Loucy (cell line): ENCODE measurements around the gene ATRIP.
A peak's percentile ranks its signal among the peaks of the same experiment; 100 is the strongest.
"Not testable (repeated sequence)": the region's sequence is repeated elsewhere in the genome, so short reads cannot be mapped to it uniquely, and the experiment has no call there.

Source experiments
- H2AFZ ChIP-seq: fragments of 200-600 bp; sonication (generic); 2 replicates; pipeline ENCODE4 v1.6.0; 2016; ENCODE audit warnings: antibody characterized with exemption, mild to moderate bottlenecking, low read length, moderate library complexity
- H3F3A ChIP-seq: fragments of 200-600 bp; 2 replicates; pipeline ENCODE4 v1.6.0; 2016; ENCODE audit warnings: antibody characterized with exemption, low read depth, mild to moderate bottlenecking
- H3K27me3 ChIP-seq: fragments of 200-600 bp; sonication (generic); 2 replicates; pipeline ENCODE4 v1.6.1; 2014; ENCODE audit warnings: low read length, mild to moderate bottlenecking; ENCODE audit not compliant: insufficient read depth, poor library complexity, severe bottlenecking
- H3K36me3 ChIP-seq: fragments of 200-600 bp; sonication (generic); 2 replicates; pipeline ENCODE4 v1.6.1; 2016; ENCODE audit warnings: low read length; ENCODE audit not compliant: insufficient read depth
- H3K4me1 ChIP-seq: fragments of 200-600 bp; sonication (generic); 2 replicates; pipeline ENCODE4 v1.5.1; 2014; ENCODE audit warnings: low read length, mild to moderate bottlenecking; ENCODE audit not compliant: insufficient read depth, poor library complexity, severe bottlenecking
- H3K4me2 ChIP-seq: fragments of 200-600 bp; sonication (generic); 2 replicates; pipeline ENCODE4 v1.6.0; 2014; ENCODE audit warnings: antibody characterized with exemption, low read length, low read depth, mild to moderate bottlenecking; ENCODE audit not compliant: poor library complexity, severe bottlenecking
- H3K4me3 ChIP-seq: fragments of 200-600 bp; sonication (generic); 2 replicates; pipeline ENCODE4 v1.5.1; 2014; ENCODE audit warnings: low read length, mild to moderate bottlenecking, mixed read lengths; ENCODE audit not compliant: poor library complexity, severe bottlenecking
- H3K79me2 ChIP-seq: fragments of 200-600 bp; sonication (generic); 2 replicates; pipeline ENCODE4 v1.6.1; 2014; ENCODE audit warnings: low read length; ENCODE audit not compliant: insufficient read depth
- H3K9ac ChIP-seq: fragments of 200-600 bp; sonication (generic); 2 replicates; pipeline ENCODE4 v1.6.0; 2014; ENCODE audit warnings: mild to moderate bottlenecking, low read depth, low read length, moderate library complexity; ENCODE audit not compliant: poor library complexity, severe bottlenecking
- H3K9me2 ChIP-seq: fragments of 200-600 bp; sonication (generic); replicated peaks from 2 replicates; pipeline ENCODE4 v1.6.1; 2016; ENCODE audit warnings: low read depth, low read length, mixed read lengths
- H3K9me3 ChIP-seq: fragments of 200-600 bp; sonication (generic); 2 replicates; pipeline ENCODE4 v1.6.1; 2014; ENCODE audit warnings: mild to moderate bottlenecking, antibody characterized with exemption, low read length, low read depth; ENCODE audit not compliant: insufficient read depth
- H4K20me1 ChIP-seq: fragments of 200-600 bp; sonication (generic); 2 replicates; pipeline ENCODE4 v1.6.0; 2014; ENCODE audit warnings: antibody characterized with exemption, low read length, mild to moderate bottlenecking; ENCODE audit not compliant: insufficient read depth, poor library complexity, severe bottlenecking
- CTCF ChIP-seq: fragments of 200-600 bp; sonication (generic); conservative IDR thresholded peaks from 2 replicates; pipeline ENCODE4 v1.5.1; 2014; ENCODE audit warnings: mild to moderate bottlenecking, antibody characterized with exemption, low read length
- EZH2phosphoT487 ChIP-seq: fragments of 200-600 bp; IDR thresholded peaks from 2 replicates; pipeline ENCODE4 v1.6.1; 2018; ENCODE audit warnings: antibody characterized with exemption, mild to moderate bottlenecking, moderate library complexity, borderline replicate concordance

ATRIP gene

GRCh38 chr3:48399387-48400172 lies 47.0 kb upstream of the ATRIP start:
- Histone ChIP-seq H3K4me2 (no peak overlapping the region), H3K4me3 (no peak overlapping the region), H3F3A (no peaks in the 10 kb centered on the region), H3K4me1 (peaks cover 12% of the 10 kb centered on the region), H4K20me1 (no peaks in the 10 kb centered on the region), H3K79me2 (no peaks in the 10 kb centered on the region), H3K27me3 (no peaks in the 10 kb centered on the region), H3K9me3 (no peaks in the 10 kb centered on the region), H3K9ac (no peak overlapping the region), H2AFZ (no peak overlapping the region), H3K36me3 (peaks cover 12% of the 10 kb centered on the region; the same call in 1 of the 2 replicates), H3K9me2 (no peaks in the 10 kb centered on the region)
- TF ChIP-seq EZH2phosphoT487 (no peak), CTCF (no peak)

DNA sequence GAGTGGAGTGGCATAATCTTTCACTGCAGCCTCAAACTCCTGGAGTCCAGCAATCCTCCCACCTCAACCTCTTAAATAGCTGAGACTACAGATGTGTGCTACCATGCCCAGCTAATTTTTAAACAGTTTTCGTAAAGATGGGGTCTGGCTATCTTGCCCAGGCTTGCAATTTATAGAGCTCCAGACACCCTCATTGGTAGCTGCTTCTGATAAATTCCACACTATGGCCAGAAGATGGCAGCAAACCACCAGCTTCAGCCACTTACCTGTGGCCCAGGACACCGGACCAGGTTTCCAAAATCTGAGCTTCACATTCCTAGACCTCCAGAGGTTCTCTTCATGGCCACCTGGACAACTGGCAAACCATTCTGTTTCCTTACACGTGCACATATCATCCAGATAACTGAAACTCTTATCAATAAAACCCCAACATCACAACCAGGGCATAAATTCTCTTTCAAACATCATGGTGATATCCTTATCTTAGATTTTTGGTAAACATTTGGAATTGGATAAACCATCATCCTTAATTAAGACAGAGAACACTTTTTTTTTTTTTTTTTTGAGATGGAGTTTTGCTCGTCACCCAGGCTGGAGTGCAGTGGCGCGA lies 45.6 kb upstream of the ATRIP start:
- Histone ChIP-seq H3K4me3 (no peak overlapping the region), H2AFZ (no peak overlapping the region), H3K36me3 (peaks cover 24% of the 10 kb centered on the region; the same call in 1 of the 2 replicates), H3K27me3 (no peaks in the 10 kb centered on the region), H3K9me2 (no peaks in the 10 kb centered on the region), H3K4me2 (no peak overlapping the region), H3K9me3 (no peaks in the 10 kb centered on the region), H3K4me1 (peaks cover 12% of the 10 kb centered on the region), H3K9ac (no peak overlapping the region), H4K20me1 (no peaks in the 10 kb centered on the region), H3K79me2 (no peaks in the 10 kb centered on the region), H3F3A (no peaks in the 10 kb centered on the region)
- TF ChIP-seq EZH2phosphoT487 (no peak), CTCF (peak; percentile 85)

GRCh38 chr3:48401434-48401901 lies 45.1 kb upstream of the ATRIP start:
- H4K20me1 ChIP-seq, H3K4me2 ChIP-seq, H3K79me2 ChIP-seq, H3K4me3 ChIP-seq, H2AFZ ChIP-seq, H3K9me3 ChIP-seq, H3K27me3 ChIP-seq, H3F3A ChIP-seq, H3K9ac ChIP-seq, H3K9me2 ChIP-seq: not testable (repeated sequence)
- peaks cover 29% of the 10 kb centered on the region; the same call in 1 of the 2 replicates for H3K36me3 ChIP-seq
- peaks cover 17% of the 10 kb centered on the region for H3K4me1 ChIP-seq
